ENCODE data around the gene PDE6G.
"Not testable (repeated sequence)": the region's sequence is repeated elsewhere in the genome, so short reads cannot be mapped to it uniquely, and the experiment has no call there.

Gene PDE6G

DNA sequence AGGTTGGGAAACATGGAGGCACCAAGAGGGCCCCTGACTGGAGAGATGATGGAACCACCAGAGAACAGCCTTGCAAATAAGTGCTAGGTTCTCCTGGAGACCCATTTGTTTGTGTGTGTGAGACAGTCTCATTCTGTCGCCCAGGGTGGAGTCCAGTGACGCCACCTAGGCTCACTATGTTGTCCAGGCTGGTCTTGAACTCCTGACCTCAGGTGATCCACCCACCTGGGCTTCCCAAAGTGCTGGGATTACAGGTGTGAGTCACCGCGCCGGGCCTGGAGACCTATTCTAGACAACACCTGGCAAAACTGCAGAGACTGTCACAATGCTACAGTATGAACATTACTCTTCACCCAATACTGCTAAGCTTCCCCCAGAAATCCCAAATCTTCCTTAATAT, 20.9 kb downstream of the PDE6G start:
- DNase-seq (ENCODE audit: low spot score), result no peak

GRCh38 chr17:81631482-81631881, 24.9 kb downstream of the PDE6G start:
- DNase-seq (ENCODE audit: low spot score), result no peak

- no peak for DNase-seq (ENCODE audit: low spot score)
These were observed 26.1 kb downstream of the PDE6G start for GRCh38 chr17:81630274-81630673.

DNA sequence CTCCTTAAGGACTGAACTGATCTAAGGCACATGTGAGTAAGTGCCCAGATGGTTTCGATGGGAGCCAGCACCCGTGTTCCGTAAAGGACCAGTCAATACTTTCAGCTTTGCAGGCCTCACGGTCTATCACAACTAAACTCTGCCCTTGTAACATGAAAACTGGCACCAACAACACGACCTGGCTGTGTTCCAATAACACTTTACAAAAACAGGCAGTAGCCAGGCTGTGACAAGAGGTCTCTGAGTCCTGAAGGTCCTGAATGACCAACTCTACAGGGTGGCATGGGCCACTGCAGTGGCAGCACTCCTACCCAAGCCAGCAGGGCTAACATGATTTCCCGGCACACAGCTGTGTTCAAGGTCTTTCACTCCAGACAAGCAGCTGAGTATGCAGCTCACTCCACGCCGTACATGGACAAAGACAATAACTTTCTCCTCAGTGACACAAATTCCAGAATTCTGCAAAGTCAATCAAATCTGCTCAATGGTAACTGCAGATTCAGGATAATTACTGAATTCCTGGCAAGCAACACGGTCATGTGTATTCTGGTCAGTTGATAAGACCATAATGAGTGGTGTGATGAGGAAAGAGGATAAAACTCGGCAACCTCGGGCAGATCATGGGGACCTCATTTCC, 34.7 kb downstream of the PDE6G start:
- DNase-seq (ENCODE audit: low spot score), result no peak

DNA sequence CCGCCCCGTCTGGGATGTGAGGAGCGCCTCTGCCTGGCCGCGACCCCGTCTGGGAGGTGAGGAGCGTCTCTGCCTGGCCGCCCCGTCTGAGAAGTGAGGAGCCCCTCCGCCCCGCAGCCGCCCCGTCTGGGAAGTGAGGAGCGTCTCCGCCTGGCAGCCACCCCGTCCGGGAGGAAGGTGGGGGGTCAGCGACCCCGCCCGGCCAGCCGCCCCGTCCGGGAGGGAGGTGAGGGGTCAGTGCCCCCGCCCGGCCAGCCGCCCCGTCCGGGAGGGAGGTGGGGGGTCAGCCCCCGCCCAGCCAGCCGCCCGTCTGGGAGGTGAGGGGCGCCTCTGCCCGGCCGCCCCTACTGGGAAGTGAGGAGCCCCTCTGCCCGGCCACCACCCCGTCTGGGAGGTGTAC, 38.0 kb downstream of the PDE6G start:
- not testable (repeated sequence) for DNase-seq (ENCODE audit: low spot score)

GRCh38 chr17:81616877-81617276, 39.5 kb downstream of the PDE6G start:
- DNase-seq (ENCODE audit: low spot score), result no peak

DNA sequence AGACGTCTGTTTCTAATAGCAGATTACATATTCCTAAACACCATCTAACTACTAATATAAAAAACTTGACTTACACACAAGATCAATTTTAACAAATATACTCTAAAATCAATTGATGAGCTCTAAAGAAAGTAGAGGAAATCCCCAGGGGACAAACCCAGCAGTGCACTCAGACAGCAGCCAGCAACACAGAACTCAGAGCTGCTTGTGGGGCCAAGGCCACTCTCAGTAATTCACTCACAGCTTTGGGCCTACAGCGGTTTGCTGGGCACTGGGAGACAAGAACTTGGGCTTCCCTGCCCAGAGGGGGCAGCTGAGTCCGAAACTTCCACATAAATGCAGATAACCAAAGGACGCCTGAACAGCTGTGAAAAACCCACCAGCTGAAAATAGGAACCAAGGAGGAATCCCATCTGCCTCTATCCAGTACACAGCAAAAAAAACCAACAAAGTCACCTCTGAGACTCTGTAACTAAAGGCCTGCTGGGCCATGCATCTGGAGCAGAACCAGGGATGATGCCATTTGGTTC, 40.9 kb downstream of the PDE6G start:
- DNase-seq (ENCODE audit: low spot score), result no peak

GRCh38 chr17:81612172-81612970, 44.0 kb downstream of the PDE6G start:
- DNase-seq (ENCODE audit: low spot score), result no peak

- DNase-seq (ENCODE audit: low spot score), result no peak
These were observed 46.6 kb downstream of the PDE6G start for GRCh38 chr17:81609541-81610311.

- DNase-seq (ENCODE audit: low spot score), result no peak
These were observed 47.7 kb downstream of the PDE6G start for GRCh38 chr17:81608605-81609004.

GRCh38 chr17:81608082-81608481, 48.3 kb downstream of the PDE6G start:
- DNase-seq (ENCODE audit: low spot score), result no peak

- no peak for DNase-seq (ENCODE audit: low spot score)
These were observed 48.9 kb downstream of the PDE6G start for GRCh38 chr17:81607431-81607830.

- DNase-seq (ENCODE audit: low spot score), result no peak
These were observed 52.3 kb downstream of the PDE6G start for GRCh38 chr17:81603846-81604610.

- DNase-seq (ENCODE audit: low spot score), result peak; percentile 77
These were observed 54.7 kb downstream of the PDE6G start for GRCh38 chr17:81601525-81602120.
